Diencephalon (tissue), 1 donor: ENCODE measurements around the gene CPS1. TPM values are rescaled to one million over a fixed set of nuclear protein-coding genes. Genes with fewer than 3 reads are reported as not detected.

ENCODE experiments used
- total RNA-seq: library from RNA; depleted of rRNA; stranded (reverse); fragments of >200 nt; gene quantifications from one replicate; pipeline ENCODE4 v1.2.3, GENCODE V29; 2014

CPS1 gene
- total RNA-seq, result 3.2 TPM

GRCh38 chr2:210556329-210556980, at the start of gene CPS1:
Gene CPS1, plus strand, starts transcription at chr2:210556599. Its CDS starts 135 bp downstream, at chr2:210556734.

Other genes with a start within 250 kb of the CPS1 start
- not detected for gene MYL1, start 241.4 kb upstream of the CPS1 start, total RNA-seq
- gene LANCL1, start 79.8 kb upstream of the CPS1 start, total RNA-seq, result 75.4 TPM